ENCODE measurements around the gene FRYL.
A peak's percentile ranks its signal among the peaks of the same experiment; 100 is the strongest.

FRYL gene

DNA sequence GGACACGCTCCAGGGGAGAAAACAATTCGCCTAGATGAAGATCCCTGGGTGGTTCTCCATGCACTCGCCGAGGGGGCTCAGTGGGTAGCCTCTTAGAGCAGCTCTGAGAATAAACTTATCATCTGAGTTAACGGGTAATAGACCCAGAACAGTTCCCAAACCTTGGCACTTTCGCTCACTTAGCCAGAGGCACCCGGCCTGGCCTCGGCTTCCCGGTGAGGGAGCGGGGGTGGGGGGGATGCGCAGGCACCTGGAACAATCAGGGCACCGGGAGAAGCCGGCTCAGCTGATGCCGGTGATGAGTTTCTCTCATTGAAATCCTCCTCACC, 290.4 kb downstream of the FRYL start:
- Histone ChIP-seq H3K9ac (ENCODE audit: low read length) (no peak overlapping the region), H4K8ac (ENCODE audit: low read depth, low read length) (no peak overlapping the region), H3K9me3 (ENCODE audit: insufficient read depth, low read depth, low read length) (peaks cover 13% of the 10 kb centered on the region), H4K91ac (ENCODE audit: low read depth, low read length) (no peak overlapping the region), H3K36me3 (ENCODE audit: control insufficient read depth in 1 of 2, insufficient read depth in 2 of 2, low read length in 2 of 2) (no peaks in the 10 kb centered on the region), H3K4me1 (ENCODE audit: control insufficient read depth in 1 of 2, insufficient read depth in 2 of 2, low read length in 2 of 2) (peaks cover 11 to 14% of the 10 kb centered on the region in 2 experiments), H3K4me3 (ENCODE audit: low read depth, low read length) (no peak overlapping the region), H3K27ac (ENCODE audit: low read depth, low read length) (no peak overlapping the region), H2AK5ac (ENCODE audit: low read length) (no peak overlapping the region), H2BK12ac (ENCODE audit: low read length) (no peak overlapping the region), H3K23ac (ENCODE audit: low read length) (no peak overlapping the region), H3K4me2 (ENCODE audit: low read length) (peak overlapping the region; percentile 14), H3K4ac (ENCODE audit: low read depth, low read length) (no peak overlapping the region), H3K79me2 (ENCODE audit: control insufficient read depth, insufficient read depth, low read length, poor library complexity) (no peaks in the 10 kb centered on the region), H3K14ac (ENCODE audit: low read length) (no peak overlapping the region), H3K27me3 (ENCODE audit: insufficient read depth, low read length) (peaks cover 38% of the 10 kb centered on the region), H3K18ac (ENCODE audit: low read length) (no peak overlapping the region), H2AFZ (ENCODE audit: insufficient read depth, low read length, poor library complexity) (no peak overlapping the region), H4K12ac (ENCODE audit: low read depth, low read length) (no peak overlapping the region), H3K79me1 (ENCODE audit: low read length) (no peaks in the 10 kb centered on the region), H2BK5ac (ENCODE audit: low read depth, low read length, poor library complexity) (no peak overlapping the region), H2BK120ac (ENCODE audit: insufficient read depth, low read length, poor library complexity) (no peak overlapping the region)
- WGBS (ENCODE audit: extremely low coverage, insufficient coverage, insufficient read length): no CpG with 5 or more reads among the region's 14 CpGs
- DNase-seq: no peak

DNA sequence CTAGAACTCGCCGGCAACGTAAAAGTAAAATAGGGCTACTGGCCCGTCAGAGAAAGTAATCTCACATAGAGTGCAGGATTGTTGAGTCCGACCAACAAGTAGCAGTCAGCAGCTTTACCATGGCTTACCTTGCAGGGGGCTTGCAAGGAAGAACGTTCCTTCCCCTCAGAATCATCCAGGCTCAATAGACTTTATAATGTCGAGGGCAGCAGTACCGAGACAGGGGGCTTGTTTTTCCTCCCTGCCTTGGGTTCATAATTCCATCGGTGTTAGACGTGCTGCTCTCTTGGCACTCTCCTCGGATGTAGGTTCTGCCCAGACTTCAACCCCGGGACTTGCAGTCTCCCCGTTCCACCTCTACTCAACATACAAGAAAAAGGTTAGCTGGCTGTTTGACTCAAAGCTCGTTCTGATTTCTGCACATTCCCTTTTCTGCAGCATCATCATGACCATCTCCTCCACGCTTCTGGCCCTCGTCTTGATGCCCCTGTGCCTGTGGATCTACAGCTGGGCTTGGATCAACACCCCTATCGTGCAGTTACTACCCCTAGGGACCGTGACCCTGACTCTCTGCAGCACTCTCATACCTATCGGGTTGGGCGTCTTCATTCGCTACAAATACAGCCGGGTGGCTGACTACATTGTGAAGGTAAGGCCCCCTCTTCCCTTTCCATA, 295.4 kb downstream of the FRYL start:
- no peaks in the 10 kb centered on the region for H3K79me1 ChIP-seq (ENCODE audit: low read length)
- H3K27me3 ChIP-seq (ENCODE audit: insufficient read depth, low read length): peaks cover 31% of the 10 kb centered on the region
- H4K91ac ChIP-seq (ENCODE audit: low read depth, low read length): no peak overlapping the region
- no peak overlapping the region for H3K4me3 ChIP-seq (ENCODE audit: low read depth, low read length)
- H3K4me1 ChIP-seq (ENCODE audit: control insufficient read depth in 1 of 2, insufficient read depth in 2 of 2, low read length in 2 of 2): peaks cover 3 to 6% of the 10 kb centered on the region in 2 experiments
- no peaks in the 10 kb centered on the region for H3K79me2 ChIP-seq (ENCODE audit: control insufficient read depth, insufficient read depth, low read length, poor library complexity)
- H3K23ac ChIP-seq (ENCODE audit: low read length): no peak overlapping the region
- no peak overlapping the region for H3K4me2 ChIP-seq (ENCODE audit: low read length)
- DNase-seq: no peak
- no peak overlapping the region for H2AFZ ChIP-seq (ENCODE audit: insufficient read depth, low read length, poor library complexity)
- peak overlapping the region; percentile 55 for H3K9ac ChIP-seq (ENCODE audit: low read length)
- no peak overlapping the region for H3K4ac ChIP-seq (ENCODE audit: low read depth, low read length)
- H2AK5ac ChIP-seq (ENCODE audit: low read length): no peak overlapping the region
- WGBS (ENCODE audit: extremely low coverage, insufficient coverage, insufficient read length): no CpG with 5 or more reads among the region's 22 CpGs
- H4K8ac ChIP-seq (ENCODE audit: low read depth, low read length): no peak overlapping the region
- H3K27ac ChIP-seq (ENCODE audit: low read depth, low read length): no peak overlapping the region
- no peak overlapping the region for H3K18ac ChIP-seq (ENCODE audit: low read length)
- H3K14ac ChIP-seq (ENCODE audit: low read length): no peak overlapping the region
- H4K12ac ChIP-seq (ENCODE audit: low read depth, low read length): no peak overlapping the region
- H3K36me3 ChIP-seq (ENCODE audit: control insufficient read depth in 1 of 2, insufficient read depth in 2 of 2, low read length in 2 of 2): no peaks in the 10 kb centered on the region
- no peak overlapping the region for H2BK120ac ChIP-seq (ENCODE audit: insufficient read depth, low read length, poor library complexity)
- peaks cover 11% of the 10 kb centered on the region for H3K9me3 ChIP-seq (ENCODE audit: insufficient read depth, low read depth, low read length)
- H2BK12ac ChIP-seq (ENCODE audit: low read length): no peak overlapping the region
- H2BK5ac ChIP-seq (ENCODE audit: low read depth, low read length, poor library complexity): no peak overlapping the region

DNA sequence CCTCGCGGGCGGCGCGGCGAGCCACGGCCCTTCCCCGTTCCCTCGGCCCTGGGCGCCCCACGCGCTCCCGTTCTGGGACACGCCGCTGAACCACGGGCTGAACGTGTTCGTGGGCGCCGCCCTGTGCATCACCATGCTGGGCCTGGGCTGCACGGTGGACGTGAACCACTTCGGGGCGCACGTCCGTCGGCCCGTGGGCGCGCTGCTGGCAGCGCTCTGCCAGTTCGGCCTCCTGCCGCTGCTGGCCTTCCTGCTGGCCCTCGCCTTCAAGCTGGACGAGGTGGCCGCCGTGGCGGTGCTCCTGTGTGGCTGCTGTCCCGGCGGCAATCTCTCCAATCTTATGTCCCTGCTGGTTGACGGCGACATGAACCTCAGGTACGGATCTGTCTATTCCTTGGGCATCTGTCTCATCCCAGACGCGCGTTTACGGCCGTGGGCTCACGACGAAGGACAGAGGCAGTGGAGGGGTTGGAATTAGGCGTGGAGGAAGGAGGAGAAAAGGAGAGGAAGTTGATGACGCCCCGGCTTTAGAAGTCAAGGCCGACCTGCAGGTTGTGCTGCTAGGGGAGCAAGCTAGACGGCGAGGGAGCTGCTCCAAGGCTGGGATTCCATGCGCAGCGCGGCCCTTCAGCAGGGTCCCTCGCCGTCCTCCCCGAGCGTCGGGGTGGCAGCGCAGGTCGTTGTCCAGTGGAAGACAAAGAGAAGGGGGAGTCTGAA, 296.1 kb downstream of the FRYL start:
- H2AFZ ChIP-seq (ENCODE audit: insufficient read depth, low read length, poor library complexity): peak overlapping the region; percentile 72
- no peak overlapping the region for H3K14ac ChIP-seq (ENCODE audit: low read length)
- peaks cover 3 to 6% of the 10 kb centered on the region in 2 experiments for H3K4me1 ChIP-seq (ENCODE audit: control insufficient read depth in 1 of 2, insufficient read depth in 2 of 2, low read length in 2 of 2)
- H3K27ac ChIP-seq (ENCODE audit: low read depth, low read length): no peak overlapping the region
- DNase-seq: no peak
- no peaks in the 10 kb centered on the region for H3K36me3 ChIP-seq (ENCODE audit: control insufficient read depth in 1 of 2, insufficient read depth in 2 of 2, low read length in 2 of 2)
- no peaks in the 10 kb centered on the region for H3K79me1 ChIP-seq (ENCODE audit: low read length)
- no peak overlapping the region for H2AK5ac ChIP-seq (ENCODE audit: low read length)
- H4K12ac ChIP-seq (ENCODE audit: low read depth, low read length): no peak overlapping the region
- peak overlapping the region; percentile 38 for H3K4me3 ChIP-seq (ENCODE audit: low read depth, low read length)
- H3K27me3 ChIP-seq (ENCODE audit: insufficient read depth, low read length): peaks cover 28% of the 10 kb centered on the region
- H3K9me3 ChIP-seq (ENCODE audit: insufficient read depth, low read depth, low read length): peaks cover 11% of the 10 kb centered on the region
- H3K18ac ChIP-seq (ENCODE audit: low read length): no peak overlapping the region
- peak overlapping the region; percentile 73 for H3K4me2 ChIP-seq (ENCODE audit: low read length)
- no peak overlapping the region for H2BK5ac ChIP-seq (ENCODE audit: low read depth, low read length, poor library complexity)
- H4K91ac ChIP-seq (ENCODE audit: low read depth, low read length): no peak overlapping the region
- H2BK120ac ChIP-seq (ENCODE audit: insufficient read depth, low read length, poor library complexity): no peak overlapping the region
- no peak overlapping the region for H3K9ac ChIP-seq (ENCODE audit: low read length)
- H3K4ac ChIP-seq (ENCODE audit: low read depth, low read length): no peak overlapping the region
- no peak overlapping the region for H3K23ac ChIP-seq (ENCODE audit: low read length)
- no CpG with 5 or more reads among the region's 66 CpGs for WGBS (ENCODE audit: extremely low coverage, insufficient coverage, insufficient read length)
- H2BK12ac ChIP-seq (ENCODE audit: low read length): no peak overlapping the region
- no peak overlapping the region for H4K8ac ChIP-seq (ENCODE audit: low read depth, low read length)
- H3K79me2 ChIP-seq (ENCODE audit: control insufficient read depth, insufficient read depth, low read length, poor library complexity): no peaks in the 10 kb centered on the region

DNA sequence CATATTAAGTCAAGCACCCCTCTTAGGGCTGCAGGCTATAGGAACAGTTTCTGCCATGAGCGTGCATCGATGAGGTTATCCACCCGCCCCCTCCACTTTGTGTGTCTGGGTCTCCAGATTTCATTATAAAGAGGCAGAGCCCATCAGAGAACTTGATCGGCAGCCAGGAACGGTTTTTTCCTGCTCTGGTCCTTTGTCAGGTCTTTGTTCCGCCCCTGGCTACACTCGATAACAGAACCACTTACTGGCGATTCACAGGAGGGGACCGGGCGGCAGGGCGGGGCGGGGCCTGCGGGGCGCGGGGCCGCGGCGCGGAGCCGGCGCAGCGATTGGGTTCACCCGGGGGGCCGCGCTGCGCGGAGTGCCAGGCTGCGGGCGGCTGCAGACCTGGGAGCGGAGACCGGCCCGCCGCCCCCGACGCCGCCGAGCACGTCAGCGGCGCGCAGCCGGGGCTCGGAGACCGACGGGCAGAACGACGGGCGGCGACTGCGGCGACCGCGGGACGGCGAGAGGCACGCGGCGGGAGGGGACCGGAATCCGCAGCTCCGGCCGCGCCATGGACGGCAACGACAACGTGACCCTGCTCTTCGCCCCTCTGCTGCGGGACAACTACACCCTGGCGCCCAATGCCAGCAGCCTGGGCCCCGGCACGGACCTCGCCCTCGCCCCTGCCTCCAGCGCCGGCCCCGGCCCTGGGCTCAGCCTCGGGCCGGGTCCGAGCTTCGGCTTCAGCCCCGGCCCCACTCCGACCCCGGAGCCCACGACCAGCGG, 296.9 kb downstream of the FRYL start, which contains the start of gene SLC10A4:
Gene SLC10A4, plus strand, starts transcription at position 338 of the 771 bp plus-strand sequence. Its CDS starts 219 bp downstream, at position 557.
- H3K14ac ChIP-seq (ENCODE audit: low read length): no peak within 1 kb of the TSS
- H2BK5ac ChIP-seq (ENCODE audit: low read depth, low read length, poor library complexity): no peak within 1 kb of the TSS
- H3K4ac ChIP-seq (ENCODE audit: low read depth, low read length): no peak within 1 kb of the TSS
- H4K91ac ChIP-seq (ENCODE audit: low read depth, low read length): no peak within 1 kb of the TSS
- H3K4me3 ChIP-seq (ENCODE audit: low read depth, low read length): peak within 1 kb of the TSS; percentile 70
- peaks cover 3 to 6% of the 10 kb centered on the region in 2 experiments for H3K4me1 ChIP-seq (ENCODE audit: control insufficient read depth in 1 of 2, insufficient read depth in 2 of 2, low read length in 2 of 2)
- no peak within 1 kb of the TSS for H3K23ac ChIP-seq (ENCODE audit: low read length)
- no peaks in the 10 kb centered on the region for H3K36me3 ChIP-seq (ENCODE audit: control insufficient read depth in 1 of 2, insufficient read depth in 2 of 2, low read length in 2 of 2)
- H4K12ac ChIP-seq (ENCODE audit: low read depth, low read length): no peak within 1 kb of the TSS
- H2BK120ac ChIP-seq (ENCODE audit: insufficient read depth, low read length, poor library complexity): no peak within 1 kb of the TSS
- no peak within 1 kb of the TSS for H2BK12ac ChIP-seq (ENCODE audit: low read length)
- peaks cover 11% of the 10 kb centered on the region for H3K9me3 ChIP-seq (ENCODE audit: insufficient read depth, low read depth, low read length)
- no peak within 1 kb of the TSS for H4K8ac ChIP-seq (ENCODE audit: low read depth, low read length)
- H3K18ac ChIP-seq (ENCODE audit: low read length): no peak within 1 kb of the TSS
- H3K79me1 ChIP-seq (ENCODE audit: low read length): no peaks in the 10 kb centered on the region
- WGBS (ENCODE audit: extremely low coverage, insufficient coverage, insufficient read length): no CpG with 5 or more reads among the region's 85 CpGs
- H3K9ac ChIP-seq (ENCODE audit: low read length): no peak within 1 kb of the TSS
- no peak within 1 kb of the TSS for H2AK5ac ChIP-seq (ENCODE audit: low read length)
- peak within 1 kb of the TSS; percentile 78 for H2AFZ ChIP-seq (ENCODE audit: insufficient read depth, low read length, poor library complexity)
- H3K79me2 ChIP-seq (ENCODE audit: control insufficient read depth, insufficient read depth, low read length, poor library complexity): no peaks in the 10 kb centered on the region
- DNase-seq: peak in 1 of 2 donors; percentile 20
- no peak within 1 kb of the TSS for H3K27ac ChIP-seq (ENCODE audit: low read depth, low read length)
- peaks cover 28% of the 10 kb centered on the region for H3K27me3 ChIP-seq (ENCODE audit: insufficient read depth, low read length)
- peak within 1 kb of the TSS; percentile 73 for H3K4me2 ChIP-seq (ENCODE audit: low read length)

All from trophoblast cell (in vitro differentiated cells and primary cell).